ENCODE data around the gene SCN2A.

The SCN2A gene

DNA sequence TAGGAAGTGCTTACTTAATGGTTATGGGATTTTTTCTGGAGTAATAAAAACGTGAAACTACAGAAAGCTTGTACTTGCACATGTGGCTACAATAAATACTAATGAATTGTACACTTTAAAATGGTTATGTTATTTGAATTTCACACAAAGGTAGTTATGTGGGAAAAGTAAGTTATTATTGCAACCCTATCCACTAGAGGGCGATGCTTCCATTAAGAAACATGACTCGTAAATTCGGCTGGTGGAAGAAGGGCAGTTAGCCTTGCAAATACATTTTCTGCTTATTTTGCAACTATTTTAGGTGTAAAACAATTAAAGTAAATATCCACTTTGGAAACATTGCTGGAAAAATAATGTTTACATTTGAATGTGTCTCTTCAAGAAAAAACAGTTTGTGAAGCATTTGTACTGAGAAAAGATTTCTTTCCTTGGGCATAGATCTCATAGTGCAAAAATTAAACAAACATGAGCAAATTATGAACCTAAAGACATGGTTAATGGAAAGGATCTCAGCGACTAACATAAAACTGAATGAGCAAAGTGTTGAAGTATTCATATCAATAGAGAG, 162.2 kb downstream of the SCN2A start:
- Histone ChIP-seq H3K27ac (ENCODE audit: low read length) (no peak overlapping the region), H3K9me3 (ENCODE audit: insufficient read depth, low read depth, low read length) (no peaks in the 10 kb centered on the region), H3K4me3 (ENCODE audit: low read length) (no peak overlapping the region), H3K36me3 (ENCODE audit: insufficient read depth, low read depth, low read length) (no peaks in the 10 kb centered on the region), H3K4me1 (ENCODE audit: insufficient read depth, low read length) (peaks cover 15% of the 10 kb centered on the region), H3K9ac (ENCODE audit: low read depth, low read length) (no peak overlapping the region), H3K27me3 (ENCODE audit: insufficient read depth, low read length) (no peaks in the 10 kb centered on the region)

DNA sequence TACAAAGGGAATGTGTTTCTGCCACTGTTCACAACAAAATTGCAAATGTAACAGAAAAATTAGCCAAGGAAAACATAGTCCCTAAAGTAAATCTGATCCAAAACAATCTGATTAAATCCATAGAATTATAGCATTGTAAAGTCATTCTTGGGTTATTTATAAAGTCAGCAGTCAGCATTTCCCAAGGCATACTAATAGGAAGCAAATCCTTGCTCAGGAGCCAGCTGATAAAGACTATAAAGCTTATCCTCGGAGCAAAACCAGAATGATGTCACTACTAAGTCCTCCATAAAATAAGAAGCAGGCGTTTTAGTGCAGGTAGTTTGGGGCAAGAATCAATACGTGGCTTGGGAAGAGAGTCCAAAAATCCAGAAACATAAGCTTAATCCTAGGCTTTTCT, 162.9 kb downstream of the SCN2A start:
- no peaks in the 10 kb centered on the region for H3K9me3 ChIP-seq (ENCODE audit: insufficient read depth, low read depth, low read length)
- H3K4me3 ChIP-seq (ENCODE audit: low read length) = no peak overlapping the region
- no peaks in the 10 kb centered on the region for H3K36me3 ChIP-seq (ENCODE audit: insufficient read depth, low read depth, low read length)
- no peaks in the 10 kb centered on the region for H3K27me3 ChIP-seq (ENCODE audit: insufficient read depth, low read length)
- H3K4me1 ChIP-seq (ENCODE audit: insufficient read depth, low read length) = peaks cover 18% of the 10 kb centered on the region
- H3K27ac ChIP-seq (ENCODE audit: low read length) = no peak overlapping the region
- no peak overlapping the region for H3K9ac ChIP-seq (ENCODE audit: low read depth, low read length)

DNA sequence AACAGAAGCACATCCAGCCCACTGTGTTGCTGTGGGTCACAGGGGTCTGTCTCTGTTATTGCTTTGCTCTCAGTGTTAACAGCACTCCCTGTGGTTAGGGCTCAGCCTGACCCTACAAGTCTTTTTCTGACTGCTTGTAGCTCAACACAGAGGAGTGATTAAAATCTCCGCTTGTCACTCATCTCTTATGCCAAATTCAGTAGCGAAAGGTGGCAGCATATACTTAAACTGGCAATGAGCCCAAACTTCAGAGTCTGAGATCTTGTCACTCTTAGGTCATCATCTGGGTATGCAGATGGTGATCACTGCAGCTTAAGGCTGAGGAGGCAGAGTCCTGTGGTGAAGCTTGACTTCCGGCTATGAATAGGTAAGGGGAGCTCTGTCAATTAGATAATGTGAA, 167.0 kb downstream of the SCN2A start:
- H3K9ac ChIP-seq (ENCODE audit: low read depth, low read length) = peak overlapping the region; percentile 38; the same call in 1 of the 2 replicates

DNA sequence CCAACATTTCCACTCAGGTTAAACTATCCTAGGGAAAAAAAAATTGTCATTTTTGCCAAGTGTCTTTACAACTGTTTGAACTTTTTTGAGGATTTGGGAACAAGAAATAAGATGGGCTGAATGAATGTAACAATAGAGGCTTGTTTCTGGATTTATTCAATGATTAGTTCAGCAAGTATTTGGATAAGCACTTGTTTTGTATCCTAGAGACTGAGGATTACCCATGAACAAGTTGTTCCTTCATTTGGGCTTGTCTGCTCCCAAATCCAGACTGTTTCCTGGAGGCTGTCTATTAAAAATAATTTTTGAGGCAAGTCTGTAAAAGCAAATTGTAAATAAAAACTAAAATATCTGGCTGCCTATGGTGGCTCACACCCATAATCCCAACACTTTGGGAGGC, 168.3 kb downstream of the SCN2A start:
- Histone ChIP-seq H3K9me3 (ENCODE audit: insufficient read depth, low read depth, low read length) (no peaks in the 10 kb centered on the region), H3K9ac (ENCODE audit: low read depth, low read length) (no peak overlapping the region), H3K27ac (ENCODE audit: low read length) (no peak overlapping the region), H3K27me3 (ENCODE audit: insufficient read depth, low read length) (no peaks in the 10 kb centered on the region), H3K4me1 (ENCODE audit: insufficient read depth, low read length) (peaks cover 18% of the 10 kb centered on the region), H3K4me3 (ENCODE audit: low read length) (no peak overlapping the region), H3K36me3 (ENCODE audit: insufficient read depth, low read depth, low read length) (no peaks in the 10 kb centered on the region)

More for the DNA sequence above, 167.0 kb downstream of the SCN2A start:
- no peaks in the 10 kb centered on the region for H3K9me3 ChIP-seq (ENCODE audit: insufficient read depth, low read depth, low read length)
- H3K4me1 ChIP-seq (ENCODE audit: insufficient read depth, low read length) = peaks cover 18% of the 10 kb centered on the region
- H3K4me3 ChIP-seq (ENCODE audit: low read length) = peak overlapping the region; percentile 36
- no peaks in the 10 kb centered on the region for H3K27me3 ChIP-seq (ENCODE audit: insufficient read depth, low read length)
- no peak overlapping the region for H3K27ac ChIP-seq (ENCODE audit: low read length)
- H3K36me3 ChIP-seq (ENCODE audit: insufficient read depth, low read depth, low read length) = no peaks in the 10 kb centered on the region

DNA sequence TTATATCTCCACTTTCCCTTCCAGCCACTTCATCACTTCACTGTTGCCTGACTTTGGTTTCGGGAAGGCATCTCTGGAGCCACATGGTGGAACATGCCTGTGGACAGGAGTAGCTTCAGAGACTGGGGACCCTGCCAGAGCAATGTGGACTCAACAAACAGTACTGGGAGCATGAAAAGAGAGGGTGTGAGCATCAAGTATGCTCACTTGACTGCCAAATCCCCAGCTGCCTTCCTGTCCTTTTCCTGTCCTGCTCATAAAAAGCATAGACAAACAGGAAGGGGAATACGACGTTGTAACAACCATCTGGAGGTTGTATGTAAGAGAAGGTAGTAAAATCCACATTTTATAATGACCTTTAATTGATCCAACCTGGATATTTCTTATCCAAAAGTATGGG, 169.0 kb downstream of the SCN2A start:
- H3K4me1 ChIP-seq (ENCODE audit: insufficient read depth, low read length) = peaks cover 18% of the 10 kb centered on the region
- no peaks in the 10 kb centered on the region for H3K36me3 ChIP-seq (ENCODE audit: insufficient read depth, low read depth, low read length)
- no peaks in the 10 kb centered on the region for H3K27me3 ChIP-seq (ENCODE audit: insufficient read depth, low read length)
- H3K9me3 ChIP-seq (ENCODE audit: insufficient read depth, low read depth, low read length) = no peaks in the 10 kb centered on the region
- H3K9ac ChIP-seq (ENCODE audit: low read depth, low read length) = no peak overlapping the region
- no peak overlapping the region for H3K27ac ChIP-seq (ENCODE audit: low read length)
- no peak overlapping the region for H3K4me3 ChIP-seq (ENCODE audit: low read length)

DNA sequence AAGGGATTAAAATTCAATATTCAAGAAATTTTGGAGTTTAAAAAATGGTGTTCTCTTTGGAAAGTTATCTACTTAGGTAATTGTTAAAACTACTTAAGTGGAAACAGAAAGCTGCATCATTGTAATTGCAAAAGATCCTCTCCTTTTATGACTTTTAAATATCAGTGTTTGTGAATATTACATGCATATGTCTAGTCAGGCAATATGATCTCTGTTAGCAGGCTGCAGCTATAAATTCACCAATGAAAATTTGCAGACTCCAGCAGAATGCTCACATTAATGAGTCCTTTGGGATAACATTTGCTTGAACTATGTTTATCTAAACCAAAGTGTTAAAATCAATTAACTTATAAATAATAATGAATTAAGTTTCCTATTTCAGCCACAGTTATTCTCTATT, 171.1 kb downstream of the SCN2A start:
- Histone ChIP-seq H3K36me3 (ENCODE audit: insufficient read depth, low read depth, low read length) (no peaks in the 10 kb centered on the region), H3K27me3 (ENCODE audit: insufficient read depth, low read length) (no peaks in the 10 kb centered on the region), H3K9me3 (ENCODE audit: insufficient read depth, low read depth, low read length) (no peaks in the 10 kb centered on the region), H3K9ac (ENCODE audit: low read depth, low read length) (no peak overlapping the region), H3K4me1 (ENCODE audit: insufficient read depth, low read length) (peaks cover 10% of the 10 kb centered on the region; the same call in 1 of the 2 replicates), H3K27ac (ENCODE audit: low read length) (no peak overlapping the region), H3K4me3 (ENCODE audit: low read length) (no peak overlapping the region)

DNA sequence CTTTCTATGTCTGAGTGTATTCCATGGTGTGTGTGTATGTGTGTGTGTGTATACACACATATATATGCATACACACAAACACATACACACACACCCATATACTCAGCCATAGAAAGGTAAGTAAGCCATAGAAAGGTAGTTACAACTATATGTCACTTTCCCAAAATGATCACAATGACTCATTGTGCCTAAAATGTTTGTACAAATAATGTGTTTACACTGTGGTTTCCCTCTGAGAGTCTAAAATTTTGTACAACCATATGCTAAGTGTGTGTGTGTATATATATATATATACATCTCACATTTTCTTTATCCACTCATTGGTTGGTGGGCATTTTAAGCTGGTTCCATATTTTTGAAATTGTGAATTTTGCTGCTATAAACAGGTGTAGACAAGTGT, 175.0 kb downstream of the SCN2A start:
- H3K4me3 ChIP-seq (ENCODE audit: low read length) = no peak overlapping the region
- no peak overlapping the region for H3K27ac ChIP-seq (ENCODE audit: low read length)
- H3K36me3 ChIP-seq (ENCODE audit: insufficient read depth, low read depth, low read length) = no peaks in the 10 kb centered on the region
- H3K9ac ChIP-seq (ENCODE audit: low read depth, low read length) = no peak overlapping the region
- H3K9me3 ChIP-seq (ENCODE audit: insufficient read depth, low read depth, low read length) = no peaks in the 10 kb centered on the region
- H3K4me1 ChIP-seq (ENCODE audit: insufficient read depth, low read length) = no peaks in the 10 kb centered on the region; the same call in 1 of the 2 replicates
- no peaks in the 10 kb centered on the region for H3K27me3 ChIP-seq (ENCODE audit: insufficient read depth, low read length)

DNA sequence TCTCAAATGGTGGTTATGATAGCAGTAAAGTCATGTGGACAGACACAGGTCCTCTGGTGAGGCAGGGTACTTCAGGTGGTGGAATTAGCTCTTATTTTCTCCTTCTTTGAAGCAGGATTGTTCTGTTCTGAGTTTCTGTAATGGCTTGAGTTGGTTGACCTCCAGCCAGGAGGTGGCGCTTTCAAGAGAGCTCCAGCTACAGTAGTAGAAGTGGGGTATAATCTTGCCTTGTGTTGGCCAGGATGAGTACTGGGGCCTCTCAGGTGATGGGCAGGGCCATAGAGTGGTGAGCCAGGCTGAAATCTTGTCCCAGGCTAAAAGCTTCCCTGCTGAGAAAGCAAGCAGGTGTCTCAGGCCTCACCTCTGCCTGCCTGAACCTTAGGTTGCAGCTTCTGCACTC, 177.8 kb downstream of the SCN2A start:
- Histone ChIP-seq H3K4me3 (ENCODE audit: low read length) (no peak overlapping the region), H3K9ac (ENCODE audit: low read depth, low read length) (no peak overlapping the region), H3K36me3 (ENCODE audit: insufficient read depth, low read depth, low read length) (no peaks in the 10 kb centered on the region), H3K27ac (ENCODE audit: low read length) (no peak overlapping the region), H3K27me3 (ENCODE audit: insufficient read depth, low read length) (no peaks in the 10 kb centered on the region), H3K9me3 (ENCODE audit: insufficient read depth, low read depth, low read length) (peaks cover 3% of the 10 kb centered on the region; the same call in 1 of the 2 replicates), H3K4me1 (ENCODE audit: insufficient read depth, low read length) (no peaks in the 10 kb centered on the region; the same call in 1 of the 2 replicates)

DNA sequence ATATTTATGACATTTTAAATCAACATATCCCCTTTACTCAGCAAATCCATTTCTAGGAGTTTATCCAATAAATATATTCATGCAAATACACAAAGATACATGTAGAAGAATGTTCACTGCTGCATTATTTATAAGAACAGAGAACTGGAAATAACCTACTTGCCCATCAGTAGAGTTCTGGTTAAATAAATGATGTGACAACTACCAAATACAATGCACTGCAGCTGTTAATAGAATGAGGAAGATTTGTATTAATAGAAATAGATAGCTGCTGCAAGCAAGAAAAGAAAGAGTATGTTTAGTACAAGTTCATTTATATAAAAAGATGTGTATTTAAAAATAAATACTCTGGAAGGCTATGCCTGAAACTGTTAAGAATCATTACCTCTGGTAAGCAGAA, 181.0 kb downstream of the SCN2A start:
- no peaks in the 10 kb centered on the region; the same call in 1 of the 2 replicates for H3K4me1 ChIP-seq (ENCODE audit: insufficient read depth, low read length)
- H3K27me3 ChIP-seq (ENCODE audit: insufficient read depth, low read length) = no peaks in the 10 kb centered on the region
- H3K9ac ChIP-seq (ENCODE audit: low read depth, low read length) = no peak overlapping the region
- no peak overlapping the region for H3K4me3 ChIP-seq (ENCODE audit: low read length)
- peaks cover 21% of the 10 kb centered on the region for H3K9me3 ChIP-seq (ENCODE audit: insufficient read depth, low read depth, low read length)
- H3K27ac ChIP-seq (ENCODE audit: low read length) = no peak overlapping the region
- H3K36me3 ChIP-seq (ENCODE audit: insufficient read depth, low read depth, low read length) = no peaks in the 10 kb centered on the region

DNA sequence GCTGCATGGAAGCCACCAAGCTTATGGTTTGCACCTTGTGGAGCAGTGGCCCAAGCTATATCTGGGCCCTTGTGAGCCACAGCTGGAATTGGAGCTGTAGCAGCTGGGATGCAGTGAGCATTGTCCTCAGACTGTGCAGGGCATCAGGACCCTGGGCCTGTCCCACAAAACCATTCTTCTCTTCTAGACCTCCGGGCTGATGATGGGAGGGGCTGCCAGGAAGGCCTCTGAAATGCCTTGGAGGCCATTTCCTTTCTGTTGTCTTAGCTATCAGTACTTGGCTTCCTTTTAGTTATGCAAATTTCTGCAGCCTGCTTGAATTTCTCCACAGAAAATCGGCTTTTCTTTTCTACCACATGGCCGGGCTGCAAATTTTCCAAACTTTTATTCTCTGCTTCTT, 183.9 kb downstream of the SCN2A start:
- Histone ChIP-seq H3K4me1 (ENCODE audit: insufficient read depth, low read length) (no peaks in the 10 kb centered on the region; the same call in 1 of the 2 replicates), H3K4me3 (ENCODE audit: low read length) (no peak overlapping the region), H3K9ac (ENCODE audit: low read depth, low read length) (no peak overlapping the region), H3K9me3 (ENCODE audit: insufficient read depth, low read depth, low read length) (peaks cover 21% of the 10 kb centered on the region), H3K27ac (ENCODE audit: low read length) (no peak overlapping the region), H3K27me3 (ENCODE audit: insufficient read depth, low read length) (no peaks in the 10 kb centered on the region), H3K36me3 (ENCODE audit: insufficient read depth, low read depth, low read length) (no peaks in the 10 kb centered on the region)

DNA sequence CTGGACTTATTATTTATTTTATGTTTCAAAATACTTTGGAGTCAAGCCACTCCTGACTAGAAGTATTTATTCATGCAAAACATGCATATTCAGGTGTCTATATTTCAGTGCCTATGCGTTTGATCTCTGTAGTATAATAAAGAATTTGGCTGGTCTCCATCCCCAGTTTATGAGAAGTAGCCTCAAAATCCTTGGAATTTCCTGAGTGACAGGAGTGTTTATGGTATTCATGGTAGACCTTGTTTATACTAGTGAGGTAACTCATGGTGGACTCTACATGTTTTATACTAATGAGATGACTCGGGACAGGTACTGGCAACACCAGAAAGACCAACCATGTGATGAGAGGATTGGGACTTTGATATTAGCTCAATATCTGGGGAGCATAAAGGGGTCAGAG, 186.3 kb downstream of the SCN2A start:
- no peak overlapping the region for H3K9ac ChIP-seq (ENCODE audit: low read depth, low read length)
- no peaks in the 10 kb centered on the region for H3K36me3 ChIP-seq (ENCODE audit: insufficient read depth, low read depth, low read length)
- no peak overlapping the region for H3K27ac ChIP-seq (ENCODE audit: low read length)
- H3K9me3 ChIP-seq (ENCODE audit: insufficient read depth, low read depth, low read length) = peaks cover 21% of the 10 kb centered on the region
- no peaks in the 10 kb centered on the region for H3K27me3 ChIP-seq (ENCODE audit: insufficient read depth, low read length)
- no peaks in the 10 kb centered on the region for H3K4me1 ChIP-seq (ENCODE audit: insufficient read depth, low read length)
- H3K4me3 ChIP-seq (ENCODE audit: low read length) = no peak overlapping the region

DNA sequence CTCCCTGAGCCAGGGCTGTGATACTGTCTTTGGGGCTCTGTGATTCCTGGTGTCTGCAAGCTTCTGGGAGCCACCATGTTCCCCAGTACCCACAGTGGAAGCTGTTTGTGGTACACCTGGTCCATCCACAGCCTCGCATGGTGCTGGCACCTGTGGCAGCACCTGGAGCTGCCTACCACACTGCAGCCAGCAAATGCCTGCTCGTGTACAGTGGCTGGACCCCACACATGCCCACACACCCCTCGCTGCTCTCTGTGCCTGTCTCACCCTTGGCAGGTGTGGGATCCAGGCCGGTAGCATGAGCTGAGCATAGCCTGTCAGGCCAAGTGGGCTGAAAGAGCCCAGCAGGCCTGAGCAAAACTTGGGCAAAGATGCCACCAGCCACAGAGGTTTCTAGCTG, 188.5 kb downstream of the SCN2A start:
- H3K27me3 ChIP-seq (ENCODE audit: insufficient read depth, low read length) = no peaks in the 10 kb centered on the region
- H3K36me3 ChIP-seq (ENCODE audit: insufficient read depth, low read depth, low read length) = no peaks in the 10 kb centered on the region
- H3K27ac ChIP-seq (ENCODE audit: low read length) = no peak overlapping the region
- no peak overlapping the region for H3K9ac ChIP-seq (ENCODE audit: low read depth, low read length)
- no peak overlapping the region for H3K4me3 ChIP-seq (ENCODE audit: low read length)
- H3K4me1 ChIP-seq (ENCODE audit: insufficient read depth, low read length) = peaks cover 6% of the 10 kb centered on the region; the same call in 1 of the 2 replicates
- H3K9me3 ChIP-seq (ENCODE audit: insufficient read depth, low read depth, low read length) = peaks cover 12% of the 10 kb centered on the region
